Ishikawa (cell line): ENCODE measurements around the gene ZNF45.

Experiments
- CREB1 ChIP-seq: IDR thresholded peaks from 2 replicates; pipeline ENCODE4 v1.6.1; 2012; ENCODE audit warnings: low read depth
- NFIC ChIP-seq: IDR thresholded peaks from 2 replicates; pipeline ENCODE4 v1.6.1; 2012
- RAD21 ChIP-seq: IDR thresholded peaks from 2 replicates; pipeline ENCODE4 v1.6.1; 2012; ENCODE audit warnings: low read depth
- REST ChIP-seq: IDR thresholded peaks from 2 replicates; pipeline ENCODE4 v1.6.1; 2012; ENCODE audit warnings: low read depth, mild to moderate bottlenecking
- TAF1 ChIP-seq: IDR thresholded peaks from 2 replicates; pipeline ENCODE4 v1.6.1; 2012; ENCODE audit warnings: low read depth, mild to moderate bottlenecking
- TCF12 ChIP-seq: IDR thresholded peaks from 2 replicates; pipeline ENCODE4 v1.6.1; 2012; ENCODE audit warnings: low read depth
- YY1 ChIP-seq: IDR thresholded peaks from 2 replicates; pipeline ENCODE4 v1.6.1; 2012; ENCODE audit warnings: low read depth
- TF ChIP-seq, protein P1 (sequence below): IDR thresholded peaks from 2 replicates; pipeline ENCODE4 v1.6.1; 2012

GRCh38 chr19:43872547-43873336, 62.3 kb downstream of the ZNF45 start:
- TF ChIP-seq TAF1 = no peak
- TF ChIP-seq, protein P1, sequence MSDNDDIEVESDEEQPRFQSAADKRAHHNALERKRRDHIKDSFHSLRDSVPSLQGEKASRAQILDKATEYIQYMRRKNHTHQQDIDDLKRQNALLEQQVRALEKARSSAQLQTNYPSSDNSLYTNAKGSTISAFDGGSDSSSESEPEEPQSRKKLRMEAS = no peak
- no peak for TF ChIP-seq REST
- TF ChIP-seq NFIC = no peak
- no peak for TF ChIP-seq RAD21
- no peak for TF ChIP-seq TCF12
- TF ChIP-seq CREB1 = no peak
- TF ChIP-seq YY1 = no peak
